ENCODE results near the gene SYT1.

The SYT1 gene

GRCh38 chr12:78891646-78892353 is 27.2 kb downstream of the SYT1 start:
- no peak for DNase-seq (ENCODE audit: low read depth)

GRCh38 chr12:78898416-78898815 is 33.8 kb downstream of the SYT1 start:
- peak; percentile 20 for DNase-seq (ENCODE audit: low read depth)

- DNase-seq (ENCODE audit: low read depth) = no peak
Measured at GRCh38 chr12:78914859-78915331, 50.3 kb downstream of the SYT1 start.

- peak; percentile 63 for DNase-seq (ENCODE audit: low read depth)
Measured at GRCh38 chr12:78916845-78917480, 52.4 kb downstream of the SYT1 start.

DNA sequence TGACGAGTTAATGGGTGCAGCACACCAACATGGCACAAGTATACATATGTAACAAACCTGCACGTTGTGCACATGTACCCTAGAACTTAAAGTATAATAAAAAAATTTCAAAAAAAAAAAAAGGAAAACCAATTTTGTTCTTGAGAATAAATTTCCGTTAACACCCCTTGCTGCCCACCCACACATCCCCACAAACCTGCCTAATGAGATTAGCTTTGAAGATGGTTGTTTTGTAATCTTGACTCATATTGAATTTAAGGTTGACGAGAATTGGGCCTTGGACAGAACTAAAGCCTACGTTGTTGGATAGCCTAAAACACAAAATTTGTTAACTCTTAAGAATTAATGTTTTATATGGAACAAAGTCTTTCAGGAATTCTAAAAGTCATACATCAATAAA is 52.9 kb downstream of the SYT1 start:
- no peak for DNase-seq (ENCODE audit: low read depth)

DNA sequence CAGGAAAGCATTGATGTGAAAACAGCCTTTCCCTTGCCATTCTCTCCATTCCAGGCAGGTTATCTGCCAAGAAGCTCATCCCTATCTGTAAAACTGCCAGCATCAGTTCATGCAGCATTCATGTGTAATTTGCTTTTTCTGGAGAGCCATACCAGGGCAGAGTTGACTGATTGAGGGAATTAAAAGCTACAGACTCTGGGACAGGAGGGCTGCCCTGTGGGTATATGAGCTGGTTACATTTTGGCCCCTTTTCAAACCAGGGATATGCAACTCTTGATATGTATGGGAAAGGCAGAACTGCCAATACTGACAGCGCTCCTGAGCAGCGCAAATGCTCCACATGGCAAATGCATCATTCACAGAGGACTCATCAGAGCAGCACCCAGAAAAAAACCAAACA is 53.7 kb downstream of the SYT1 start:
- DNase-seq (ENCODE audit: low read depth) = no peak

GRCh38 chr12:78928200-78929074 is 63.9 kb downstream of the SYT1 start:
- peak; percentile 93 for DNase-seq (ENCODE audit: low read depth)

DNA sequence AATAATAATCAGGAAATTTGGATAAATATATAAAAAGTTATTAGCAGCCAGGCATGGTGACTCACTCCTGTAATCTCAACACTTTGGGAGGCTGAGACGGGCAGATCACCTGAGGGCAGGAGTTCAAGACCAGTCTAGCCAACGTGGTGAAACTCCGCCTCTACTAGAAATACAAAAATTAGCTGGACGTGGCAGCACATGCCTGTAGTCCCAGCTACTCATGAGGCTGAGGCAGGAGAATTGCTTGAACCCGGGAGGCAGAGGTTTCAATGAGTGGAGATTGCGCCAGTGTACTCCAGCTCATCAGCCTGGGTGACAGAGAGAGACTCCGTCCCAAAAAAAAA is 64.5 kb downstream of the SYT1 start:
- DNase-seq (ENCODE audit: low read depth) = peak; percentile 9

GRCh38 chr12:78931466-78931990 is 67.0 kb downstream of the SYT1 start:
- no peak for DNase-seq (ENCODE audit: low read depth)

DNA sequence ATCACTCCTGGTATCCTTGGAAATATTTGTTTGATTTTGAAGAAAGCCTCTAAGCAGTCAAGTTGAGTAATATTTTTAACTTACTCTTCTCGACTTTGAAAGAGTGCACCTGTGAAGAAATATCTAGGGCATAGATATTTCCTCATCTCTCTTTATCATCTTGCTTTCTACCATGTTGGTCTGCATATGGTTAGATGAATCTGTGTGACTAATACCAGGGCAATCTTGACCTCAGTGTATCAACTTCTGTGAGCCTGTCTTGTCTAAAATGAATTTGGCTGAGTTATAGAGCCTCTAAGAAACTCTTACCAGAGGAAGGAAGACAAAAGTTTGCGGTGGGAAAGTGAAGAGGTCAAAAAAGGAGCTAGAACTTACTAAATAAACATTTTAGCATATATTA is 68.4 kb downstream of the SYT1 start:
- peak; percentile 77 for DNase-seq (ENCODE audit: low read depth)

GRCh38 chr12:78938341-78939084 is 73.9 kb downstream of the SYT1 start:
- DNase-seq (ENCODE audit: low read depth) = peak; percentile 43

- DNase-seq (ENCODE audit: low read depth) = no peak
Measured at GRCh38 chr12:78949532-78949931, 85.0 kb downstream of the SYT1 start.

- DNase-seq (ENCODE audit: low read depth) = no peak
Measured at GRCh38 chr12:78951803-78952551, 87.4 kb downstream of the SYT1 start.

DNA sequence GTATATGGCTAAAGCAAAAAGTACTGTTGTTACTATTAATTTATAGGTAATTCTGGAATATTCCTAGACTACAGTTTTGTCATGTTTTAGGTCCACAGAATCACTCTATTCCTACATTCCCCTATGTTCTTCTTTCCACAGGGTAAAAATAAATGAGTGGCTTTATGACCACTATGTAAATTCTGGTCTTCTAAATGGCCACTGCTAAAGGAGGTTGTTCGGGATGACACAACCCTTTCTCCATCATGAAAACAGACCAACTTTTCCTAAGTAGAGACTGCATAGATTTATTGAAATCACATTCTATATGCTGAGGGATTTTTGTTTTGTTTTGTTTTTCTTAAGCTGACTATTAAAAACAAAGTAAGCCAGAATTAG is 88.0 kb downstream of the SYT1 start:
- no peak for DNase-seq (ENCODE audit: low read depth)

GRCh38 chr12:78958941-78959340 is 94.4 kb downstream of the SYT1 start:
- DNase-seq (ENCODE audit: low read depth) = no peak

GRCh38 chr12:78959556-78959955 is 95.0 kb downstream of the SYT1 start:
- peak; percentile 37 for DNase-seq (ENCODE audit: low read depth)

DNA sequence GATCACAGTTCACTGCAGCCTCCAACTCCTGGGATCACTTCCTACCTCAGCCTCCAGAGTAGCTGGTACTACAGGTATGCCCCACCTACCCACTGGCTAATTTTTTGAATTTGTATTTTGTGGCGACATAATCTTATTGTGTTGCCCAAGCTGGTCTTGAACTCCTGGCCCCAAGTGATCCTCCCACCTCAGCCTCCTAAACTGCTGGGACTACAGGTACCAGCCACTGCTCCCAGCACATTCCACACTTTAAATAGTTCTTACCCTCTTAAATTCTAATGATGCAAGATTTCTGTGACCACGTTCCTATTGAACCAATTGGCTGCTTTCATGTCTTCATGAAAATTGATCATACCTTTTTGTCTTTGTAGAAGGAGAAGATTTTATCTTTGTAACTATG is 96.6 kb downstream of the SYT1 start:
- DNase-seq (ENCODE audit: low read depth) = no peak

GRCh38 chr12:78963439-78964227 is 99.1 kb downstream of the SYT1 start:
- no peak for DNase-seq (ENCODE audit: low read depth)

GRCh38 chr12:78964521-78964920 is 99.9 kb downstream of the SYT1 start:
- no peak for DNase-seq (ENCODE audit: low read depth)

- DNase-seq (ENCODE audit: low read depth) = no peak
Measured at GRCh38 chr12:78966062-78966461, 101.5 kb downstream of the SYT1 start.

Measured in amniotic epithelial cell (primary cell).